ENCODE data around the gene PKD2L1. TPM values are rescaled to one million over a fixed set of nuclear protein-coding genes. Genes with fewer than 3 reads are reported as not detected.
"Not testable (repeated sequence)": the region's sequence is repeated elsewhere in the genome, so short reads cannot be mapped to it uniquely, and the experiment has no call there.

The PKD2L1 gene
- total RNA-seq = under 1 TPM in 1 of 2 experiments, not detected in 1; 0.18 TPM

DNA sequence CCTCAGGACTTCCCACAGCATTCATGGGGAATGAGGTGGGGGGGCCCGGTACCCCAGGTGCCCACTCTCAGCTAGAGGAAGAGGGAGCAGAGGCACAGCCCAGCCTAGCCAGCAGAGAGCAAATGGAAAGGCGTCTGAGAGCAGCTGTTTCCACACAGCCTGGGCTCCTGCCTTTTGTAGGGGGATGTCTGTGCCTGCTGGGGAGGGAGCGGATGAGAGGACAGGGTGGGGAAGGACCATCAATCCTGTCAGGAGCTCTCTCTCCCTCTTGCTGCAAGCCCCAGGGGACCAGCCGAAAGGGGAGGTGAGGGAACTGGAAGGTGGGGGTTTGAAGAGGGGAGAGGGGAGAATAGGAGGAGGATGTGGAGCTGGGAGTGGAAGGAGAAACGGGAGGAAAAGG, at the start of gene PKD2L1:
Gene PKD2L1, minus strand, starts transcription at position 150 of the 400 bp plus-strand sequence. Its CDS starts 125 bp downstream, at position 25.
- no peak within 1 kb of the TSS for H3K27ac Mint-ChIP-seq
- H3K4me1 Mint-ChIP-seq = peaks cover 15% of the 10 kb centered on the region
- no peak within 1 kb of the TSS for H3K4me3 Mint-ChIP-seq
- ChIA-PET CTCF (interaction anchor here (0.8 to 1.2 kb wide), 2 partner anchors 9 to 104 kb away, joined by 3 read pairs; no protein-coding TSS in a partner anchor), POLR2A (no interaction called here)
- no peak for DNase-seq
- H3K27me3 Mint-ChIP-seq = peaks cover 27% of the 10 kb centered on the region
- H3K36me3 Mint-ChIP-seq (ENCODE audit: low read depth) = no peaks in the 10 kb centered on the region
- H3K9me3 Mint-ChIP-seq = no peaks in the 10 kb centered on the region

DNA sequence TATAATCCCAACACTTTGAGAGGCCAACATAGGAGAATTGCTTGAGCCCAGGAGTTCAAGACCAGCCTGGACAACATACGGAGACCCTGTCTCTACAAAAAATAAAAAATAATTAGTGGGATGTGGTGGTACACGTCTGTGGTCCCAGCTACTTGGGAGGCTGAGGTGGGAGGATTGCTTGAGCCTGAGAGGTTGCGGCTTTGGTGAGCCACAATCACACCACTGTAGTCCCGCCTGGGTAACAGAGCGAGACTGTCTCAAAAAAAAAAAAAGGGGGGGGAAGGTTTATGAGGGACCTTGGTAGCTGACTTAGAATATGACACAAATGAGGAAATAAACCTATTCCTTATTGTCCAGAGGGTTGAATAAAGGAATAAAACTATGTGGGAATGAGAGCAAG, 47.8 kb upstream of the PKD2L1 start:
- Mint-ChIP-seq H3K4me1 (peaks cover 18% of the 10 kb centered on the region), H3K27me3 (no peaks in the 10 kb centered on the region), H3K27ac (no peak overlapping the region), H3K4me3 (no peak overlapping the region), H3K9me3 (no peaks in the 10 kb centered on the region), H3K36me3 (ENCODE audit: low read depth) (peaks cover 30% of the 10 kb centered on the region)
- no peak for DNase-seq
- POLR2A ChIA-PET = interaction anchor here (0.7 to 1.0 kb wide), 2 partner anchors 24 to 32 kb away, joined by 3 read pairs; no protein-coding TSS in a partner anchor
- CTCF ChIA-PET = interaction anchor here (0.8 to 1.0 kb wide), 3 partner anchors 31 to 131 kb away, joined by 3 to 5 read pairs (median 3); partner anchors contain the start of gene SCD

DNA sequence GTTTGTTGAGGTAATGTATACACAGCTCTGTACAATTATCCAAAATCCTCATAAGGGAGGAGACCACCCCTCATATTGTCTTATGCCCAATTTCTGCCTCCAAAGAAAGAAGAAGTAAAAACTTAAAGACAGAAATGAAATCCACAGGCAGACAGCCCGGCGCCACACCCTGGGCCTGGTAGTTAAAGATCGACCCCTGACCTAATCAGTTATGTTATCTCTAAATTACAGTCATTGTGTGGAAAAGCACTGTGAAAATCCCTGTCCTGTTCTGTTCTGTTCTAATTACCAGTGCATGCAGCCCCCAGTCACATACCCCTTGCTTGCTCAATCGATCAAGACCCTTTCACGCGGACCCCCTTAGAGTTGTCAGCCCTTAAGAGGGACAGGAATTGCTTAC, 46.6 kb upstream of the PKD2L1 start:
- H3K27ac Mint-ChIP-seq, H3K27me3 Mint-ChIP-seq, POLR2A ChIA-PET, DNase-seq, CTCF ChIA-PET, H3K4me3 Mint-ChIP-seq, H3K9me3 Mint-ChIP-seq: not testable (repeated sequence)
- peaks cover 18% of the 10 kb centered on the region for H3K4me1 Mint-ChIP-seq
- H3K36me3 Mint-ChIP-seq (ENCODE audit: low read depth) = peaks cover 18% of the 10 kb centered on the region

DNA sequence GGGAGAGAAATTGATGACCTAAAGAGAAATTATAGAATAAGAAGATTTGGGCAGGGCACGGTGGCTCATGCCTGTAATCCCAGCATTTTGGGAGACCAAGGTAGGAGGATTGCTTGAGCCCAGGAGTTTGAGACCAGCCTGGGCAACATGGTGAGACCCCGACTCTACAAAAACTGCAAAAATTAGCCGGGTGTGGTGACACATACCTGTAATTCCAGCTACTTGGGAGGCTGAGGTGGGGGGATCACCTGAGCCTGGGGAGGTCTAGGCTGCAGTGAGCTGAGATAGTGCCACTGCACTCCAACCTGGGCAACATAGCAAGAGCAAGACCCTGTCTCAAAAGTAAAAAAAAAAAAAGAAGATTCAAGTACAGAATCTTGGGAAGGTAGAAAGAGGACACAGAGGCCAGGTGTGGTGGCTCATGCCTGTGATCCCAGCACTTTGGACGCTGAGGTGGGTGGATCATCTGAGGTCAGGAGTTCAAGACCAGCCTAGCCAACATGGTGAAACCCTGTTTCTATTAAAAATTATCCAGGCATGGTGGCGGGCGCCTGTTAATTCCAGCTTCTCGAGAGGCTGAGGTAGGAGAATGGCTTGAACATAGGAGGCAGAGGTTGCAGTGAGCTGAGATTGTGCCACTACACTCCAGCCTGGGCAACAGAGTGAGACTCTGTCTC, 44.8 kb upstream of the PKD2L1 start:
- not testable (repeated sequence) for H3K27me3 Mint-ChIP-seq; H3K9me3 Mint-ChIP-seq; H3K27ac Mint-ChIP-seq; H3K36me3 Mint-ChIP-seq (ENCODE audit: low read depth); H3K4me3 Mint-ChIP-seq; DNase-seq
- POLR2A ChIA-PET = interaction anchor here (1.1 to 3.0 kb wide), 7 partner anchors 10 to 161 kb away, joined by 3 to 65 read pairs (median 7); partner anchors contain the start of genes HIF1AN and SCD
- CTCF ChIA-PET = interaction anchor here (0.7 to 2.7 kb wide), 4 partner anchors 29 to 531 kb away, joined by 3 to 22 read pairs (median 4); partner anchors contain the start of gene SCD
- H3K4me1 Mint-ChIP-seq = peaks cover 33% of the 10 kb centered on the region

DNA sequence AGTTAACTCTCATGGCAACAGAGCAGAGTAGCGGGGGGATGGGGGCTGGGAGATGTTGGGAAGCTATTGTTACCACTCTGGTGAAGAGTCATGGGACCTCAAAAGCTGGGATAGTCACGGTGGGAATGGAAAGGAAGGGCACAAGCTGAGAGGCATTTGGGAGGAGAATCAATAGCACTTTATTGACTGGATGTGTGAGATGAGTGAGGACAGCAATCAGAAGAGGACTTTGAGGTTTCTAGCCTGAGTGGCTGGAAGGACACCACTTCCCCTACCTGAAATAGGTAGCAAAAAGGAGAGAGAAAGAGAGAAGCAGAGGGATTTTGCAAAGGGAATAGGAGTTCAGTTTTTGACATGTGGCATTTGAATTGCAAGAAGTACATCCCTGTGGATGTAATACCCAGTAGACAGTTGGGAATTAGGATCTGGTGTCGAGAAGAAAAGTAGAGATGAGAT, 44.2 kb upstream of the PKD2L1 start:
- peaks cover 3% of the 10 kb centered on the region for H3K36me3 Mint-ChIP-seq (ENCODE audit: low read depth)
- no peaks in the 10 kb centered on the region for H3K27me3 Mint-ChIP-seq
- DNase-seq = no peak
- CTCF ChIA-PET = interaction anchor here (1.3 to 2.7 kb wide), 7 partner anchors 23 to 161 kb away, joined by 4 to 22 read pairs (median 5); partner anchors contain the start of genes HIF1AN and SCD
- H3K27ac Mint-ChIP-seq = no peak overlapping the region
- POLR2A ChIA-PET = interaction anchor here (1.0 to 3.0 kb wide), 12 partner anchors 9 to 161 kb away, joined by 3 to 65 read pairs (median 6); partner anchors contain the start of genes HIF1AN and SCD
- no peaks in the 10 kb centered on the region for H3K9me3 Mint-ChIP-seq
- no peak overlapping the region for H3K4me3 Mint-ChIP-seq
- peaks cover 37% of the 10 kb centered on the region for H3K4me1 Mint-ChIP-seq

DNA sequence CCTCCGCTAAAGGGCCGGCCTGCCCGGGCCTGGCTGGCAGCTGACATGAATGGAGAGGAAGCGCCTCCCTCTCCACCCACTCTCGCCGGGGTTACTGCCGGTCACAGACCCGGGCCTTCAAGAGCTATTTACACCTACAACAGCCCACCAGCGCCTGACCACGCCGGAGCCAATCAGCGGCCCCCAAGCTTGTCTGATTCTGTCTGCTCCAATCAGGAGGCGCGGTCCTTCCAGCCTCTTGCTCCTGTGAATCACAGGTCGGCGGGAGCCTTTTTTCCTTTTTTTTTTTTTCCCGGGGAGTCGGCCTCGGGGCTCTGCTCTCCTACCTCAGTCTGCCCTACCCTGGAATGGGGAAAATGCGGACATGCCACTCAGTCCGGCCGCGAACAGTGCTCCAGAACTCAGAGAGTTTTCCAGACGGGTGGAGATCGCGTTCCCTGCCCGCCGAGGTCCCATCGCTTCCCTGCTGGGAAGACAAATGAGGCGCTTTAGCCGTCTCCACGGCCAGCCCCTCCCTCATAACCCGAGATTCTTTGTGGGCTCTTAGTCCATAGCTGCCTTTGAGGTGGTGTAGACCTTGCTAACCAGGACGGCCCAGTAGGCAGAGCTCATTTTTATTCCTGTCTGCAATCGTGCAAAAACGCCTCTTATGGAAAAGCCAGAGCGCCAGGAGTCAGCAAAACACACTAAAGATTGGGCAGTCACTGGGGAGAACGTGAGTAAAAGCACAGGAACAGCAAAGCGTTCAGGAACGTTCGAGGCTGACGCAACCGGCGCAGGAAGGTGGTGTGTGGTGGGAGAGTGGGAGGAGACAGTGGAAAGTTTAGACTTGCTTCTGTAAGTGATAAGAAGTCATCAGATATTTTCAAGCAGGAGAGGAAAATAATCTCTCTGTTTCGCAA, 43.5 kb upstream of the PKD2L1 start:
- Mint-ChIP-seq H3K4me3 (no peak overlapping the region), H3K27ac (no peak overlapping the region), H3K27me3 (no peaks in the 10 kb centered on the region), H3K9me3 (no peaks in the 10 kb centered on the region), H3K4me1 (peaks cover 39% of the 10 kb centered on the region), H3K36me3 (ENCODE audit: low read depth) (peaks cover 3% of the 10 kb centered on the region)
- DNase-seq = peak; percentile 96
- CTCF ChIA-PET = interaction anchor here (0.7 to 2.7 kb wide), 9 partner anchors 23 to 164 kb away, joined by 3 to 22 read pairs (median 5); partner anchors contain the start of genes HIF1AN and SCD
- POLR2A ChIA-PET = interaction anchor here (1.0 to 3.0 kb wide), 16 partner anchors 8 to 162 kb away, joined by 3 to 65 read pairs (median 5); partner anchors contain the start of genes HIF1AN and SCD

DNA sequence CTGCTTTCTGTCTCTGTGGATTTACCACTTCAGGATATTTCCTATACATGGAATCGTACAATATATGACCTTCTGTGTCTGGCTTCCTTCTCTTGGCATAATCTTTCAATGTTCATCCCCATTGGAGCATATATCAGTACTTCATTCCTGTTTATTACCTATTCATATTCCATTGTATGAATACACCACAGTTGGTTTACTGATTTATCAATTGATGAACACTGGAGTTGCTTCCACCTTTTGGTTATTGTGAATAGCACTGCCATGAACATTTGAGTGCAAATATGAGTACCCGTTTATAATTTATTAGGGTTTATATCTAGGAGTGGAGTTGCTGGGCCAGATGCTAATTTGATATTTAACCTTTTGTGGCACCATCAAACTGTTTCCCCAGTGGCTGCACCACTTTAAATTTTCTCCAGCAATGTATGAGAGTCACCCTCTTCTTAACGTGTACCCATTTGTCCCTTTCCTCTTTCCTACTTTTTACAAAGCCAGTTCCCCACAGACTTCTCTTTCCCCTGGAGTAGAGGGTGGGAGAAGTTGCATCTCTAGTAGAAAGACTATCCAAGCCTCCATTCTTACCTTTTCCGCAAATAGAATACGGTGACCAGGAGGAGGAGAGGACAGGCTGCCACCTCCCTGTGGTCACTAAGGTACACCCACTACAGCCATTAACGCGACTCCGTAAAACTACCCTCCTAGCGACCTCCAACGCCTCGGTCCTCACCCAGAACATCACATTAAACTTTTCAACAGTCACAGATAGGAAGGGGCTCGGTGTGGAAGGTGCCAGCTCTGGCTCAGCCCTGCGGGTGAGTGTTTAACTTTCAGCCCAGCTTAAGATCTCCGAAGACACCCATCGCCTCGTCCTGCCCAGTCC, 42.6 kb upstream of the PKD2L1 start:
- no peak for DNase-seq
- CTCF ChIA-PET = interaction anchor here (0.7 to 2.7 kb wide), 8 partner anchors 22 to 163 kb away, joined by 3 to 22 read pairs (median 6); partner anchors contain the start of genes HIF1AN and SCD
- H3K4me3 Mint-ChIP-seq = no peak overlapping the region
- no peaks in the 10 kb centered on the region for H3K9me3 Mint-ChIP-seq
- POLR2A ChIA-PET = interaction anchor here (1.0 to 4.1 kb wide), 13 partner anchors 7 to 163 kb away, joined by 3 to 105 read pairs (median 7); partner anchors contain the start of genes HIF1AN and SCD
- H3K4me1 Mint-ChIP-seq = peaks cover 38% of the 10 kb centered on the region
- H3K27me3 Mint-ChIP-seq = no peaks in the 10 kb centered on the region
- H3K36me3 Mint-ChIP-seq (ENCODE audit: low read depth) = peaks cover 3% of the 10 kb centered on the region
- H3K27ac Mint-ChIP-seq = no peak overlapping the region

DNA sequence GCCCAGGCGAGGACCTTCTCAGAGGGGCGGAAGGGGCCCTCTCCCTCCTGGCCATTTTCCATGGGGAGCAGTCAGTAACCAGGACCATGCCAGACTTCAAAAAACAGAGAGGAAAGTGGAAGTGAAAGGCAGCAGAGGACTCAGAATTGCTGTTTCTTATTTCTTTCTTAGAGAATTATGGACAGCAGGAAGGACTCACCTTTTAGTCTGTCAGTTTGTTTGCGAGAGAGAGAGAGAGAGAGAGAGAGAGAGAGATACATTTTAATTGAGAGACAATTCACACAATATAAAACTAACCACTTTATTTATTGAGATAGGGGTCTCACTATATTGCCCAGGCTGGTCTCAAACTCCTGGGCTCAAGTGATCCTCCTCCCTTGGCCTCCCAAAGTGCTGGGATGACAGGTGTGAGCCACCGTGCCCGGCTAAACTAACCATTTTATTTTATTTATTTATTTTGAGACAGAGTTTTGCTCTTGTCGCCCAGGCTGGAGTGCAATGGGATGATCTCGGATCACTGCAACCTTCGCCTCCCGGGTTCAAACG, 41.5 kb upstream of the PKD2L1 start:
- H3K36me3 Mint-ChIP-seq (ENCODE audit: low read depth) = no peaks in the 10 kb centered on the region
- H3K27ac Mint-ChIP-seq = no peak overlapping the region
- no peak for DNase-seq
- no peaks in the 10 kb centered on the region for H3K27me3 Mint-ChIP-seq
- ChIA-PET POLR2A (interaction anchor here (0.9 to 4.1 kb wide), 16 partner anchors 12 to 661 kb away, joined by 3 to 105 read pairs (median 4); partner anchors contain the start of genes BLOC1S2 and SCD), CTCF (interaction anchor here (0.9 to 2.2 kb wide), 9 partner anchors 10 to 164 kb away, joined by 3 to 28 read pairs (median 6); partner anchors contain the start of genes HIF1AN and SCD)
- H3K9me3 Mint-ChIP-seq = no peaks in the 10 kb centered on the region
- H3K4me1 Mint-ChIP-seq = peaks cover 39% of the 10 kb centered on the region
- H3K4me3 Mint-ChIP-seq = peak overlapping the region; percentile 48

DNA sequence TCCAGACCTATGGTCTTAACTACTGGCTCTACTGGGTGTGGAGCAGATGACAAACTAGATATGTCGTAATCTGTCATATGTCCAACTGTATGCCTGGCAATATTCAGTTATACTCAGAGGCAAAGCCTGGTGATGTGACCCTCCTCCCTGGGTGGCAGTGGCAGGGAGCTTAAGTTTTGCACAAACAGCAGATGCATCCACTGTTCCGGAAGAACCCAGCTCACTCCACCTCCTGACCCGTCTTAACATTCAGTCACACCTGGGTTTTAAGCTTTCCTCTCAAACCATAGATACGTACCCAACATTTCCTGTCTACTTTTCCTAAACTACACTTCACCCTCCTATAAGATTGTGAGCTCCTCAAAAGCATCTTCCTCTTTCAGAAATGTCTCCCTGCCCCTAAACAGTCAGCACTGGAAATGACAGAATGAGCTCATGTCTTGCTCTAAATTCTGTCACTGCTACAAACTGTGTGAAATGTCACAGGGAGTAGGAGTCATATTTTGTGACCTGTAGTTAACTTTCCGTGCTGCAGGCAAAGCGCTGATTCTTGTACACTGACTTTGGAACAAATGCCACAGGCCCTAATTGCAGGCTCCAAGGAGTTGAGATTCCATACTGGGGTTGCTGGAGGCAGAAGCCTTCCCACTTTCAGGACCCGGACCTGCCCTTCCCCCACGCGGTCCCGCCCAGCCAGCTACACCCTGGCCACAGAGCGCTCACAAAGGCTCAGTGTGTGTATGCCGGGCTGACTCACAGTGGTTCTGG, 40.9 kb upstream of the PKD2L1 start:
- H3K36me3 Mint-ChIP-seq (ENCODE audit: low read depth) = no peaks in the 10 kb centered on the region
- H3K4me1 Mint-ChIP-seq = peaks cover 43% of the 10 kb centered on the region
- no peaks in the 10 kb centered on the region for H3K27me3 Mint-ChIP-seq
- H3K27ac Mint-ChIP-seq = no peak overlapping the region
- POLR2A ChIA-PET = interaction anchor here (0.7 to 4.1 kb wide), 20 partner anchors 11 to 661 kb away, joined by 3 to 105 read pairs (median 4); partner anchors contain the start of genes BLOC1S2, HIF1AN and SCD
- DNase-seq = peak; percentile 75
- peak overlapping the region; percentile 48 for H3K4me3 Mint-ChIP-seq
- CTCF ChIA-PET = interaction anchor here (0.6 to 2.2 kb wide), 14 partner anchors 9 to 165 kb away, joined by 3 to 28 read pairs (median 4); partner anchors contain the start of genes HIF1AN and SCD
- H3K9me3 Mint-ChIP-seq = no peaks in the 10 kb centered on the region

DNA sequence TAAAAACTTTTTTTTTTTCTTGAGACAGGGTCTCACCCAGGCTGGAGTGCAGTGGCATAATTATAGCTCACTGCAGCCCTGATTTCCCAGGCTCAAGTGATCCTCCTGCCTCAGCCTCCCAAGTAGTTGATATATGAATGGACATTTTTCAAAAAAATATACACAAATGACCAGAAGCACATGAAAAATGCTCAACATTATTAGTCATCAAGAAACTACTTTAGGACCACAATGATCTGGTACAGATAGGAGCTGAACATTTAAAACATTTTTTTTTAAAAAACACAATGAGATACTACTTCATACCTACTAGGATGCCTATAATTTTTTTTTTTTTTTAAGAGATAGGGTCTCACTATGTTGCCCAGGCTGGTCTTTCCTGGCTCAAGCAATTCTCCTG, 38.7 kb upstream of the PKD2L1 start:
- H3K4me3 Mint-ChIP-seq = no peak overlapping the region
- H3K36me3 Mint-ChIP-seq (ENCODE audit: low read depth) = peaks cover 12% of the 10 kb centered on the region
- H3K27me3 Mint-ChIP-seq = no peaks in the 10 kb centered on the region
- H3K27ac Mint-ChIP-seq = no peak overlapping the region
- DNase-seq = no peak
- H3K4me1 Mint-ChIP-seq = peaks cover 48% of the 10 kb centered on the region
- no peaks in the 10 kb centered on the region for H3K9me3 Mint-ChIP-seq
- ChIA-PET POLR2A (interaction anchor here (4.1 kb wide), 1 partner anchor 22 kb away, joined by 105 read pairs; the partner anchor contains the start of gene SCD), CTCF (interaction anchor here (0.8 kb wide), 1 partner anchor 20 kb away, joined by 3 read pairs; no protein-coding TSS in a partner anchor)
